ENCODE measurements around the gene LAMC3. TPM values are rescaled to one million over a fixed set of nuclear protein-coding genes. Genes with fewer than 3 reads are reported as not detected.

LAMC3 gene
- total RNA-seq, 2 experiments from 2014 or later, result 0.27 TPM

GRCh38 chr9:131013015-131013755 is 4.2 kb downstream of the LAMC3 start:
- H3K36me3 Mint-ChIP-seq (ENCODE audit: low read depth), result no peaks in the 10 kb centered on the region
- peaks cover 24% of the 10 kb centered on the region for H3K27me3 Mint-ChIP-seq
- peaks cover 3% of the 10 kb centered on the region for H3K4me1 Mint-ChIP-seq
- no peaks in the 10 kb centered on the region for H3K9me3 Mint-ChIP-seq
- no peak overlapping the region for H3K27ac Mint-ChIP-seq
- H3K4me3 Mint-ChIP-seq, result no peak overlapping the region
- ChIA-PET CTCF (interaction anchor here (0.8 kb wide), 1 partner anchor 11 kb away, joined by 3 read pairs; no protein-coding TSS in a partner anchor), POLR2A (no interaction called here)
- no peak for DNase-seq

GRCh38 chr9:131013771-131014676 is 5.0 kb downstream of the LAMC3 start:
- Mint-ChIP-seq H3K27me3 (peaks cover 27% of the 10 kb centered on the region), H3K36me3 (ENCODE audit: low read depth) (no peaks in the 10 kb centered on the region), H3K4me1 (no peaks in the 10 kb centered on the region), H3K27ac (no peak overlapping the region), H3K9me3 (no peaks in the 10 kb centered on the region), H3K4me3 (no peak overlapping the region)
- ChIA-PET CTCF (interaction anchor here (0.8 kb wide), 1 partner anchor 10 kb away, joined by 3 read pairs; no protein-coding TSS in a partner anchor), POLR2A (no interaction called here)
- no peak for DNase-seq

- no peak overlapping the region for H3K27ac Mint-ChIP-seq
- H3K27me3 Mint-ChIP-seq, result peaks cover 23% of the 10 kb centered on the region
- DNase-seq, result no peak
- no peaks in the 10 kb centered on the region for H3K36me3 Mint-ChIP-seq (ENCODE audit: low read depth)
- ChIA-PET CTCF (interaction anchor here (0.7 kb wide), 1 partner anchor 31 kb away, joined by 3 read pairs; no protein-coding TSS in a partner anchor), POLR2A (no interaction called here)
- H3K4me3 Mint-ChIP-seq, result no peak overlapping the region
- no peaks in the 10 kb centered on the region for H3K4me1 Mint-ChIP-seq
- H3K9me3 Mint-ChIP-seq, result no peaks in the 10 kb centered on the region
Measured at GRCh38 chr9:131015112-131015511, 6.1 kb downstream of the LAMC3 start.

- Mint-ChIP-seq H3K36me3 (ENCODE audit: low read depth) (no peaks in the 10 kb centered on the region), H3K4me3 (no peak overlapping the region), H3K27ac (no peak overlapping the region), H3K4me1 (no peaks in the 10 kb centered on the region), H3K27me3 (peaks cover 19% of the 10 kb centered on the region), H3K9me3 (no peaks in the 10 kb centered on the region)
- no peak for DNase-seq
- CTCF ChIA-PET, result interaction anchor here (0.6 kb wide), 1 partner anchor 89 kb away, joined by 3 read pairs; no protein-coding TSS in a partner anchor
- POLR2A ChIA-PET, result no interaction called here
Measured at GRCh38 chr9:131015876-131016397, 7.0 kb downstream of the LAMC3 start.

GRCh38 chr9:131017067-131017466 is 8.1 kb downstream of the LAMC3 start:
- H3K27me3 Mint-ChIP-seq, result peaks cover 17% of the 10 kb centered on the region
- POLR2A ChIA-PET, result no interaction called here
- H3K4me1 Mint-ChIP-seq, result no peaks in the 10 kb centered on the region
- H3K36me3 Mint-ChIP-seq (ENCODE audit: low read depth), result no peaks in the 10 kb centered on the region
- CTCF ChIA-PET, result no interaction called here
- H3K9me3 Mint-ChIP-seq, result no peaks in the 10 kb centered on the region
- no peak for DNase-seq
- H3K27ac Mint-ChIP-seq, result no peak overlapping the region
- H3K4me3 Mint-ChIP-seq, result no peak overlapping the region

GRCh38 chr9:131018621-131019020 is 9.6 kb downstream of the LAMC3 start:
- Mint-ChIP-seq H3K4me1 (no peaks in the 10 kb centered on the region), H3K36me3 (ENCODE audit: low read depth) (no peaks in the 10 kb centered on the region), H3K9me3 (no peaks in the 10 kb centered on the region), H3K4me3 (no peak overlapping the region), H3K27me3 (peaks cover 17% of the 10 kb centered on the region), H3K27ac (no peak overlapping the region)
- CTCF ChIA-PET, result interaction anchor here (1.0 kb wide), 1 partner anchor 12 kb away, joined by 3 read pairs; no protein-coding TSS in a partner anchor
- POLR2A ChIA-PET, result no interaction called here
- no peak for DNase-seq

GRCh38 chr9:131019388-131020239 is 10.6 kb downstream of the LAMC3 start:
- Mint-ChIP-seq H3K27me3 (peaks cover 15% of the 10 kb centered on the region), H3K27ac (no peak overlapping the region), H3K36me3 (ENCODE audit: low read depth) (no peaks in the 10 kb centered on the region), H3K4me1 (no peaks in the 10 kb centered on the region), H3K4me3 (no peak overlapping the region), H3K9me3 (no peaks in the 10 kb centered on the region)
- CTCF ChIA-PET, result no interaction called here
- POLR2A ChIA-PET, result interaction anchor here (0.7 kb wide), 1 partner anchor 491 kb away, joined by 8 read pairs; no protein-coding TSS in a partner anchor
- DNase-seq, result no peak

- ChIA-PET POLR2A (interaction anchor here (0.7 kb wide), 1 partner anchor 492 kb away, joined by 8 read pairs; no protein-coding TSS in a partner anchor), CTCF (interaction anchor here (0.9 kb wide), 1 partner anchor 10 kb away, joined by 5 read pairs; no protein-coding TSS in a partner anchor)
- H3K36me3 Mint-ChIP-seq (ENCODE audit: low read depth), result no peaks in the 10 kb centered on the region
- H3K4me3 Mint-ChIP-seq, result no peak overlapping the region
- no peak overlapping the region for H3K27ac Mint-ChIP-seq
- peaks cover 15% of the 10 kb centered on the region for H3K27me3 Mint-ChIP-seq
- DNase-seq, result no peak
- H3K9me3 Mint-ChIP-seq, result no peaks in the 10 kb centered on the region
- H3K4me1 Mint-ChIP-seq, result no peaks in the 10 kb centered on the region
Measured at GRCh38 chr9:131020388-131020787, 11.4 kb downstream of the LAMC3 start.

GRCh38 chr9:131020862-131021261 is 11.9 kb downstream of the LAMC3 start:
- peaks cover 18% of the 10 kb centered on the region for H3K27me3 Mint-ChIP-seq
- H3K4me1 Mint-ChIP-seq, result no peaks in the 10 kb centered on the region
- no peak overlapping the region for H3K4me3 Mint-ChIP-seq
- ChIA-PET POLR2A (no interaction called here), CTCF (interaction anchor here (0.9 kb wide), 1 partner anchor 9 kb away, joined by 5 read pairs; no protein-coding TSS in a partner anchor)
- no peaks in the 10 kb centered on the region for H3K9me3 Mint-ChIP-seq
- no peak for DNase-seq
- no peak overlapping the region for H3K27ac Mint-ChIP-seq
- no peaks in the 10 kb centered on the region for H3K36me3 Mint-ChIP-seq (ENCODE audit: low read depth)

GRCh38 chr9:131021785-131022184 is 12.8 kb downstream of the LAMC3 start:
- Mint-ChIP-seq H3K36me3 (ENCODE audit: low read depth) (no peaks in the 10 kb centered on the region), H3K27ac (no peak overlapping the region), H3K4me1 (no peaks in the 10 kb centered on the region), H3K9me3 (no peaks in the 10 kb centered on the region), H3K4me3 (no peak overlapping the region), H3K27me3 (peaks cover 18% of the 10 kb centered on the region)
- CTCF ChIA-PET, result no interaction called here
- no peak for DNase-seq
- POLR2A ChIA-PET, result no interaction called here

GRCh38 chr9:131024978-131025868 is 16.2 kb downstream of the LAMC3 start:
- no peaks in the 10 kb centered on the region for H3K4me1 Mint-ChIP-seq
- H3K27ac Mint-ChIP-seq, result no peak overlapping the region
- peaks cover 8% of the 10 kb centered on the region for H3K27me3 Mint-ChIP-seq
- no peak for DNase-seq
- no peak overlapping the region for H3K4me3 Mint-ChIP-seq
- POLR2A ChIA-PET, result no interaction called here
- H3K36me3 Mint-ChIP-seq (ENCODE audit: low read depth), result no peaks in the 10 kb centered on the region
- H3K9me3 Mint-ChIP-seq, result no peaks in the 10 kb centered on the region
- CTCF ChIA-PET, result interaction anchor here (0.8 to 1.3 kb wide), 2 partner anchors 12 to 157 kb away, joined by 3 read pairs; no protein-coding TSS in a partner anchor
